ENCODE measurements around the gene SPAG4. TPM values are rescaled to one million over a fixed set of nuclear protein-coding genes. Genes with fewer than 3 reads are reported as not detected.
A peak's percentile ranks its signal among the peaks of the same experiment; 100 is the strongest.

Gene SPAG4
- total RNA-seq, 1 donor from 2014 or later, result 15.2 TPM

GRCh38 chr20:35604449-35604747, 11.2 kb upstream of the SPAG4 start:
- Mint-ChIP-seq H3K36me3 (ENCODE audit: low read depth, unreplicated experiment) (peaks cover 3% of the 10 kb centered on the region), H3K27ac (ENCODE audit: unreplicated experiment) (no peak overlapping the region)
- peak; percentile 43 for DNase-seq (ENCODE audit: low spot score)

GRCh38 chr20:35606127-35606526, 9.5 kb upstream of the SPAG4 start:
- Mint-ChIP-seq H3K9me3 (ENCODE audit: unreplicated experiment) (no peaks in the 10 kb centered on the region), H3K4me1 (ENCODE audit: unreplicated experiment) (peaks cover 2% of the 10 kb centered on the region)
- no peak for TF ChIP-seq CTCF (IDR thresholded peaks at IDR 0.05; ENCODE audit: unreplicated experiment)

More at GRCh38 chr20:35604449-35604747, 11.2 kb upstream of the SPAG4 start:
- Mint-ChIP-seq H3K4me3 (ENCODE audit: unreplicated experiment) (no peak overlapping the region), H3K4me1 (ENCODE audit: unreplicated experiment) (peaks cover 2% of the 10 kb centered on the region), H3K9me3 (ENCODE audit: unreplicated experiment) (no peaks in the 10 kb centered on the region), H3K27me3 (ENCODE audit: unreplicated experiment) (peaks cover 16% of the 10 kb centered on the region)
- TF ChIP-seq CTCF (IDR thresholded peaks at IDR 0.05; ENCODE audit: unreplicated experiment), result no peak

GRCh38 chr20:35607003-35607735, 8.5 kb upstream of the SPAG4 start:
- Mint-ChIP-seq H3K9me3 (ENCODE audit: unreplicated experiment) (no peaks in the 10 kb centered on the region), H3K36me3 (ENCODE audit: low read depth, unreplicated experiment) (peaks cover 3% of the 10 kb centered on the region), H3K4me3 (ENCODE audit: unreplicated experiment) (no peak overlapping the region), H3K27me3 (ENCODE audit: unreplicated experiment) (peaks cover 10% of the 10 kb centered on the region), H3K4me1 (ENCODE audit: unreplicated experiment) (peaks cover 2% of the 10 kb centered on the region), H3K27ac (ENCODE audit: unreplicated experiment) (no peak overlapping the region)
- TF ChIP-seq CTCF (IDR thresholded peaks at IDR 0.05; ENCODE audit: unreplicated experiment), result no peak
- no peak for DNase-seq (ENCODE audit: low spot score)

More at GRCh38 chr20:35606127-35606526, 9.5 kb upstream of the SPAG4 start:
- Mint-ChIP-seq H3K27me3 (ENCODE audit: unreplicated experiment) (peaks cover 11% of the 10 kb centered on the region), H3K36me3 (ENCODE audit: low read depth, unreplicated experiment) (peaks cover 3% of the 10 kb centered on the region), H3K27ac (ENCODE audit: unreplicated experiment) (no peak overlapping the region), H3K4me3 (ENCODE audit: unreplicated experiment) (no peak overlapping the region)
- no peak for DNase-seq (ENCODE audit: low spot score)

GRCh38 chr20:35610833-35611427, 4.7 kb upstream of the SPAG4 start:
- no peak for DNase-seq (ENCODE audit: low spot score)
- Mint-ChIP-seq H3K9me3 (ENCODE audit: unreplicated experiment) (no peaks in the 10 kb centered on the region), H3K4me1 (ENCODE audit: unreplicated experiment) (peaks cover 4% of the 10 kb centered on the region), H3K4me3 (ENCODE audit: unreplicated experiment) (no peak overlapping the region), H3K27ac (ENCODE audit: unreplicated experiment) (no peak overlapping the region), H3K36me3 (ENCODE audit: low read depth, unreplicated experiment) (no peaks in the 10 kb centered on the region), H3K27me3 (ENCODE audit: unreplicated experiment) (peaks cover 4% of the 10 kb centered on the region)
- no peak for TF ChIP-seq CTCF (IDR thresholded peaks at IDR 0.05; ENCODE audit: unreplicated experiment)

- Mint-ChIP-seq H3K4me1 (ENCODE audit: unreplicated experiment) (peaks cover 4% of the 10 kb centered on the region), H3K36me3 (ENCODE audit: low read depth, unreplicated experiment) (no peaks in the 10 kb centered on the region), H3K4me3 (ENCODE audit: unreplicated experiment) (no peak overlapping the region), H3K27ac (ENCODE audit: unreplicated experiment) (no peak overlapping the region), H3K9me3 (ENCODE audit: unreplicated experiment) (no peaks in the 10 kb centered on the region), H3K27me3 (ENCODE audit: unreplicated experiment) (peaks cover 4% of the 10 kb centered on the region)
- DNase-seq (ENCODE audit: low spot score), result no peak
- TF ChIP-seq CTCF (IDR thresholded peaks at IDR 0.05; ENCODE audit: unreplicated experiment), result no peak
Observed at GRCh38 chr20:35611482-35611881, 4.1 kb upstream of the SPAG4 start.
